ENCODE results near the gene CCDC18. TPM values are rescaled to one million over a fixed set of nuclear protein-coding genes. Genes with fewer than 3 reads are reported as not detected.
"Not testable (repeated sequence)": the region's sequence is repeated elsewhere in the genome, so short reads cannot be mapped to it uniquely, and the experiment has no call there.

Gene CCDC18
- total RNA-seq, 2 donors from 2014 or later = 13.8 to 23.8 TPM

GRCh38 chr1:93215322-93215721, 34.8 kb downstream of the CCDC18 start:
- peaks cover 64% of the 10 kb centered on the region for H3K36me3 ChIP-seq (ENCODE audit: control insufficient read depth, insufficient read depth, low read length)

GRCh38 chr1:93219443-93219842, 38.9 kb downstream of the CCDC18 start:
- Histone ChIP-seq H3K27me3 (ENCODE audit: control insufficient read depth, insufficient read depth, low read length, poor library complexity, severe bottlenecking) (no peaks in the 10 kb centered on the region), H3K4me1 (ENCODE audit: control insufficient read depth, insufficient read depth, low read length) (no peaks in the 10 kb centered on the region), H3K27ac (ENCODE audit: low read depth, low read length) (no peak overlapping the region), H3K9me3 (ENCODE audit: control insufficient read depth, low read length) (peaks cover 5% of the 10 kb centered on the region), H3K4me3 (ENCODE audit: low read length) (no peak overlapping the region), H3K36me3 (ENCODE audit: control insufficient read depth, insufficient read depth, low read length) (peaks cover 75% of the 10 kb centered on the region), H3K9ac (ENCODE audit: extremely low read depth, low read length, poor library complexity, severe bottlenecking) (no peak overlapping the region)
- peaks cover 70% of the 10 kb centered on the region for H3K36me3 Mint-ChIP-seq (ENCODE audit: low read depth)
- 93 to 94% methylated on average over 6 of the region's 6 CpGs for WGBS, 2 experiments (ENCODE audit: insufficient coverage in 1 of 2, insufficient read length in 1 of 2)
- H3K4me3 Mint-ChIP-seq = no peak overlapping the region
- TF ChIP-seq, protein P1, sequence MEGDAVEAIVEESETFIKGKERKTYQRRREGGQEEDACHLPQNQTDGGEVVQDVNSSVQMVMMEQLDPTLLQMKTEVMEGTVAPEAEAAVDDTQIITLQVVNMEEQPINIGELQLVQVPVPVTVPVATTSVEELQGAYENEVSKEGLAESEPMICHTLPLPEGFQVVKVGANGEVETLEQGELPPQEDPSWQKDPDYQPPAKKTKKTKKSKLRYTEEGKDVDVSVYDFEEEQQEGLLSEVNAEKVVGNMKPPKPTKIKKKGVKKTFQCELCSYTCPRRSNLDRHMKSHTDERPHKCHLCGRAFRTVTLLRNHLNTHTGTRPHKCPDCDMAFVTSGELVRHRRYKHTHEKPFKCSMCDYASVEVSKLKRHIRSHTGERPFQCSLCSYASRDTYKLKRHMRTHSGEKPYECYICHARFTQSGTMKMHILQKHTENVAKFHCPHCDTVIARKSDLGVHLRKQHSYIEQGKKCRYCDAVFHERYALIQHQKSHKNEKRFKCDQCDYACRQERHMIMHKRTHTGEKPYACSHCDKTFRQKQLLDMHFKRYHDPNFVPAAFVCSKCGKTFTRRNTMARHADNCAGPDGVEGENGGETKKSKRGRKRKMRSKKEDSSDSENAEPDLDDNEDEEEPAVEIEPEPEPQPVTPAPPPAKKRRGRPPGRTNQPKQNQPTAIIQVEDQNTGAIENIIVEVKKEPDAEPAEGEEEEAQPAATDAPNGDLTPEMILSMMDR (conservative IDR thresholded peaks at IDR 0.05) = no peak
- no peaks in the 10 kb centered on the region for H3K4me1 Mint-ChIP-seq
- H3K27me3 Mint-ChIP-seq (ENCODE audit: insufficient read depth) = no peaks in the 10 kb centered on the region
- no peak for DNase-seq
- H3K27ac Mint-ChIP-seq = no peak overlapping the region
- peaks cover 8% of the 10 kb centered on the region for H3K9me3 Mint-ChIP-seq

More at GRCh38 chr1:93215322-93215721, 34.8 kb downstream of the CCDC18 start:
- peaks cover 73% of the 10 kb centered on the region for H3K36me3 Mint-ChIP-seq (ENCODE audit: low read depth)
- H3K4me1 Mint-ChIP-seq = no peaks in the 10 kb centered on the region
- H3K4me1 ChIP-seq (ENCODE audit: control insufficient read depth, insufficient read depth, low read length) = no peaks in the 10 kb centered on the region
- peaks cover 6% of the 10 kb centered on the region for H3K9me3 Mint-ChIP-seq
- H3K27ac ChIP-seq (ENCODE audit: low read depth, low read length) = no peak overlapping the region
- H3K27me3 Mint-ChIP-seq (ENCODE audit: insufficient read depth) = no peaks in the 10 kb centered on the region
- peaks cover 6% of the 10 kb centered on the region for H3K9me3 ChIP-seq (ENCODE audit: control insufficient read depth, low read length)
- no peak overlapping the region for H3K9ac ChIP-seq (ENCODE audit: extremely low read depth, low read length, poor library complexity, severe bottlenecking)
- WGBS, 2 experiments (ENCODE audit: insufficient coverage in 1 of 2, insufficient read length in 1 of 2) = 93 to 100% methylated on average over 2 of the region's 2 CpGs
- no peak overlapping the region for H3K27ac Mint-ChIP-seq
- no peaks in the 10 kb centered on the region for H3K27me3 ChIP-seq (ENCODE audit: control insufficient read depth, insufficient read depth, low read length, poor library complexity, severe bottlenecking)
- no peak overlapping the region for H3K4me3 ChIP-seq (ENCODE audit: low read length)
- no peak overlapping the region for H3K4me3 Mint-ChIP-seq
- TF ChIP-seq, protein P1 (conservative IDR thresholded peaks at IDR 0.05) = no peak
- no peak for DNase-seq

DNA sequence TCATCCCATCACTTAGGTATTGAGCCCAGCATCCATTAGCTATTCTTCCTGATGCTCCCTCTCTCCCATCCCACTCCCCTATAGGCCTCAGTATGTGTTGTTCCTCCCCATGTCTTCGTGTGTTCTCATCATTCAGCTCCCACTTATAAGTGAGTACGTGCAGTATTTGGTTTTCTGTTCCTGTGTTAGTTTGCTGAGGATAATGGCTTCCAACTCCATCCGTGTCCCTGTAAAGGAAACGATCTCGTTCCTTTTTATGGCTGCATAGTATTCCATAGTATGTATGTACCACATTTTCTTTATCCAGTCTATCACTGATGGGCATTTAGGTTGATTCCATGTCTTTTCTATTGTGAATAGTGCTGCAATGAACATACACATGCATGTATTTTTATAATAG, 40.2 kb downstream of the CCDC18 start:
- not testable (repeated sequence) for H3K4me1 ChIP-seq (ENCODE audit: control insufficient read depth, insufficient read depth, low read length); H3K9me3 ChIP-seq (ENCODE audit: control insufficient read depth, low read length); H3K9ac ChIP-seq (ENCODE audit: extremely low read depth, low read length, poor library complexity, severe bottlenecking); H3K27ac ChIP-seq (ENCODE audit: low read depth, low read length); H3K9me3 Mint-ChIP-seq; H3K27me3 ChIP-seq (ENCODE audit: control insufficient read depth, insufficient read depth, low read length, poor library complexity, severe bottlenecking); H3K4me3 ChIP-seq (ENCODE audit: low read length); H3K4me3 Mint-ChIP-seq; H3K27me3 Mint-ChIP-seq (ENCODE audit: insufficient read depth); H3K27ac Mint-ChIP-seq; H3K4me1 Mint-ChIP-seq; DNase-seq
- peaks cover 81% of the 10 kb centered on the region for H3K36me3 ChIP-seq (ENCODE audit: control insufficient read depth, insufficient read depth, low read length)
- 89% methylated on average over 5 of the region's 5 CpGs; no CpG with 5 or more reads in 1 of the 2 experiments for WGBS, 2 experiments (ENCODE audit: insufficient coverage in 1 of 2, insufficient read length in 1 of 2)
- H3K36me3 Mint-ChIP-seq (ENCODE audit: low read depth) = peaks cover 70% of the 10 kb centered on the region

- H3K9me3 ChIP-seq (ENCODE audit: control insufficient read depth, low read length) = peaks cover 5% of the 10 kb centered on the region
- peaks cover 68% of the 10 kb centered on the region for H3K36me3 Mint-ChIP-seq (ENCODE audit: low read depth)
- WGBS, 2 experiments (ENCODE audit: insufficient coverage in 1 of 2, insufficient read length in 1 of 2) = 91 to 100% methylated on average over 2 to 3 of the region's 3 CpGs
- no peak overlapping the region for H3K4me3 Mint-ChIP-seq
- H3K27me3 Mint-ChIP-seq (ENCODE audit: insufficient read depth) = no peaks in the 10 kb centered on the region
- DNase-seq = no peak
- H3K9ac ChIP-seq (ENCODE audit: extremely low read depth, low read length, poor library complexity, severe bottlenecking) = no peak overlapping the region
- TF ChIP-seq, protein P1 (conservative IDR thresholded peaks at IDR 0.05) = no peak
- no peaks in the 10 kb centered on the region for H3K4me1 Mint-ChIP-seq
- H3K27ac Mint-ChIP-seq = no peak overlapping the region
- no peak overlapping the region for H3K27ac ChIP-seq (ENCODE audit: low read depth, low read length)
- no peaks in the 10 kb centered on the region for H3K27me3 ChIP-seq (ENCODE audit: control insufficient read depth, insufficient read depth, low read length, poor library complexity, severe bottlenecking)
- H3K9me3 Mint-ChIP-seq = peaks cover 8% of the 10 kb centered on the region
- no peak overlapping the region for H3K4me3 ChIP-seq (ENCODE audit: low read length)
- H3K4me1 ChIP-seq (ENCODE audit: control insufficient read depth, insufficient read depth, low read length) = no peaks in the 10 kb centered on the region
- H3K36me3 ChIP-seq (ENCODE audit: control insufficient read depth, insufficient read depth, low read length) = peaks cover 84% of the 10 kb centered on the region
Observed at GRCh38 chr1:93221913-93222312, 41.4 kb downstream of the CCDC18 start.
